HEK293 (cell line): ENCODE results near the gene SFRP4.

Source experiments
- CTCF ChIA-PET: fragments of 350-600 bp; formaldehyde crosslinking; extraction: SDS; loops from one replicate; lab custom pipeline; 2021; ENCODE audit warnings: antibody characterized with exemption; lab: Yijun Ruan, JAX
- POLR2A ChIA-PET: fragments of 300-600 bp; formaldehyde crosslinking; extraction: SDS; loops from one replicate; lab custom pipeline; 2020; ENCODE audit warnings: antibody characterized with exemption, inconsistent platforms; lab: Yijun Ruan, JAX
- H3K27ac ChIP-seq: fragments of 200-500 bp; sonication (Bioruptor generic); 2 replicates; pipeline ENCODE4 v1.5.1; 2014; ENCODE audit warnings: low read depth, low read length, control low read depth, inconsistent platforms; ENCODE audit errors: extremely low read depth
- H3K36me3 ChIP-seq, 2 experiments: fragments of 200-500 bp in 1 of 2; sonication (Bioruptor generic) in 1 of 2; 1 replicate in 1 of 2; 2 replicates in 1 of 2; pipeline ENCODE4 v1.5.1; 2014 to 2017; ENCODE audit warnings: inconsistent platforms in 2 of 2, low read length in 2 of 2; ENCODE audit not compliant: control insufficient read depth in 2 of 2, insufficient read depth in 1 of 2
- H3K4me1 ChIP-seq: fragments of 200-500 bp; sonication (Bioruptor generic); 2 replicates; pipeline ENCODE4 v1.5.1; 2014; ENCODE audit warnings: mild to moderate bottlenecking, low read length, inconsistent platforms; ENCODE audit not compliant: control insufficient read depth, insufficient read depth
- H3K4me3 ChIP-seq: 2 replicates; pipeline ENCODE4 v1.5.1; 2011; ENCODE audit warnings: low read depth, mild to moderate bottlenecking, control low read depth, low read length, moderate library complexity
- H3K9me3 ChIP-seq: fragments of 200-500 bp; sonication (Bioruptor generic); 2 replicates; pipeline ENCODE4 v1.5.1; 2014; ENCODE audit warnings: low read depth, low read length, inconsistent platforms; ENCODE audit not compliant: control insufficient read depth, insufficient read depth
- GFI1B ChIP-seq: fragments of 450-650 bp; formaldehyde crosslinking; IDR thresholded peaks from 2 replicates; pipeline ENCODE4 v1.5.1; 2016; ENCODE audit warnings: missing biosample characterization, missing genetic modification characterization
- KLF10 ChIP-seq: fragments of 450-650 bp; IDR thresholded peaks from 2 replicates; pipeline ENCODE4 v1.5.1; 2018; ENCODE audit warnings: missing biosample characterization, mild to moderate bottlenecking, missing genetic modification characterization
- KLF9 ChIP-seq: fragments of 450-650 bp; formaldehyde crosslinking; IDR thresholded peaks from 2 replicates; pipeline ENCODE4 v1.5.1; 2016; ENCODE audit warnings: missing biosample characterization, missing genetic modification characterization, low read depth
- PATZ1 ChIP-seq: fragments of 450-650 bp; formaldehyde crosslinking; IDR thresholded peaks from 2 replicates; pipeline ENCODE4 v1.5.1; 2016; ENCODE audit warnings: missing biosample characterization, missing genetic modification characterization
- TCF7L2 ChIP-seq: IDR thresholded peaks from 2 replicates; pipeline ENCODE4 v1.6.1; 2011; ENCODE audit warnings: low read depth, mild to moderate bottlenecking, inconsistent platforms, low read length, moderate library complexity, borderline replicate concordance
- ZBTB20 ChIP-seq: fragments of 450-650 bp; formaldehyde crosslinking; IDR thresholded peaks from 2 replicates; pipeline ENCODE4 v1.5.1; 2016; ENCODE audit warnings: missing biosample characterization, missing genetic modification characterization
- ZBTB26 ChIP-seq: fragments of 450-650 bp; formaldehyde crosslinking; optimal IDR thresholded peaks from 2 replicates; pipeline ENCODE3; 2016; ENCODE audit warnings: missing biosample characterization, mild to moderate bottlenecking, missing genetic modification characterization
- ZFP3 ChIP-seq: fragments of 450-650 bp; formaldehyde crosslinking; IDR thresholded peaks from 2 replicates; pipeline ENCODE4 v1.5.1; 2016; ENCODE audit warnings: low read depth, missing biosample characterization, missing genetic modification characterization
- ZFP41 ChIP-seq: fragments of 450-650 bp; formaldehyde crosslinking; IDR thresholded peaks from 2 replicates; pipeline ENCODE4 v1.5.1; 2016; ENCODE audit warnings: missing biosample characterization, missing genetic modification characterization, borderline replicate concordance
- ZNF132 ChIP-seq: fragments of 450-650 bp; formaldehyde crosslinking; IDR thresholded peaks from 2 replicates; pipeline ENCODE4 v1.5.1; 2017; ENCODE audit warnings: missing biosample characterization, missing genetic modification characterization, borderline replicate concordance
- ZNF155 ChIP-seq: fragments of 450-650 bp; formaldehyde crosslinking; IDR thresholded peaks from 2 replicates; pipeline ENCODE4 v1.5.1; 2016; ENCODE audit warnings: missing biosample characterization, missing genetic modification characterization
- ZNF18 ChIP-seq: fragments of 450-650 bp; formaldehyde crosslinking; IDR thresholded peaks from 2 replicates; pipeline ENCODE4 v1.5.1; 2016; ENCODE audit warnings: missing biosample characterization, missing genetic modification characterization
- ZNF202 ChIP-seq: fragments of 450-650 bp; formaldehyde crosslinking; IDR thresholded peaks from 2 replicates; pipeline ENCODE4 v1.5.1; 2016; ENCODE audit warnings: missing biosample characterization, missing genetic modification characterization, borderline replicate concordance
- ZNF223 ChIP-seq: fragments of 450-650 bp; formaldehyde crosslinking; IDR thresholded peaks from 2 replicates; pipeline ENCODE4 v1.5.1; 2016; ENCODE audit warnings: missing biosample characterization, missing genetic modification characterization
- ZNF302 ChIP-seq: fragments of 450-650 bp; formaldehyde crosslinking; IDR thresholded peaks from 2 replicates; pipeline ENCODE4 v1.5.1; 2016; ENCODE audit warnings: missing biosample characterization, missing genetic modification characterization, low read depth
- ZNF341 ChIP-seq: fragments of 450-650 bp; formaldehyde crosslinking; IDR thresholded peaks from 2 replicates; pipeline ENCODE4; 2016; ENCODE audit warnings: low read depth, missing biosample characterization, missing genetic modification characterization
- ZNF366 ChIP-seq: fragments of 450-650 bp; formaldehyde crosslinking; conservative IDR thresholded peaks from 2 replicates; pipeline ENCODE4 v1.5.1; 2016; ENCODE audit warnings: missing biosample characterization, missing genetic modification characterization
- ZNF518A ChIP-seq: fragments of 450-650 bp; formaldehyde crosslinking; conservative IDR thresholded peaks from 2 replicates; pipeline ENCODE4 v1.5.1; 2016; ENCODE audit warnings: low read depth, missing biosample characterization, missing genetic modification characterization
- ZNF558 ChIP-seq: fragments of 450-650 bp; formaldehyde crosslinking; IDR thresholded peaks from 2 replicates; pipeline ENCODE4 v1.5.1; 2016; ENCODE audit warnings: missing biosample characterization, missing genetic modification characterization
- ZNF585B ChIP-seq: fragments of 450-650 bp; formaldehyde crosslinking; IDR thresholded peaks from 2 replicates; pipeline ENCODE4 v1.5.1; 2016; ENCODE audit warnings: missing biosample characterization, missing genetic modification characterization
- ZNF610 ChIP-seq: fragments of 450-650 bp; formaldehyde crosslinking; IDR thresholded peaks from 2 replicates; pipeline ENCODE4 v1.5.1; 2016; ENCODE audit warnings: missing biosample characterization, missing genetic modification characterization, borderline replicate concordance
- ZNF623 ChIP-seq: fragments of 450-650 bp; formaldehyde crosslinking; IDR thresholded peaks from 2 replicates; pipeline ENCODE4 v1.5.1; 2016; ENCODE audit warnings: missing biosample characterization, missing genetic modification characterization
- ZNF639 ChIP-seq: fragments of 450-650 bp; formaldehyde crosslinking; IDR thresholded peaks from 2 replicates; pipeline ENCODE4 v1.5.1; 2016; ENCODE audit warnings: missing biosample characterization, missing genetic modification characterization
- ZNF664 ChIP-seq: fragments of 450-650 bp; formaldehyde crosslinking; IDR thresholded peaks from 2 replicates; pipeline ENCODE4 v1.5.1; 2016; ENCODE audit warnings: missing biosample characterization, missing genetic modification characterization
- ZNF776 ChIP-seq: fragments of 450-650 bp; formaldehyde crosslinking; IDR thresholded peaks from 2 replicates; pipeline ENCODE4 v1.5.0; 2017; ENCODE audit warnings: missing biosample characterization, missing genetic modification characterization, borderline replicate concordance
- ZNF777 ChIP-seq: fragments of 450-650 bp; formaldehyde crosslinking; IDR thresholded peaks from 2 replicates; pipeline ENCODE4 v1.5.1; 2017; ENCODE audit warnings: missing biosample characterization, missing genetic modification characterization, borderline replicate concordance

The SFRP4 gene

GRCh38 chr7:37920849-37921805 lies 4.5 kb upstream of the SFRP4 start:
- H3K9me3 ChIP-seq = no peaks in the 10 kb centered on the region
- peak overlapping the region; percentile 81; the same call in 1 of the 2 replicates for H3K27ac ChIP-seq
- no peaks in the 10 kb centered on the region for H3K4me1 ChIP-seq
- ChIA-PET CTCF (interaction anchor here (0.6 to 0.9 kb wide), 3 partner anchors 121 to 426 kb away, joined by 3 to 5 read pairs (median 3); no protein-coding TSS in a partner anchor), POLR2A (interaction anchor here (0.6 kb wide), 2 partner anchors 257 to 827 kb away, joined by 3 read pairs; partner anchors contain the start of gene STARD3NL)
- peak overlapping the region; percentile 56 for H3K4me3 ChIP-seq
- no peaks in the 10 kb centered on the region for H3K36me3 ChIP-seq
- no peak for TF ChIP-seq ZNF585B (tag by site-specific recombination)
- no peak for TF ChIP-seq GFI1B (tag by site-specific recombination)
- TF ChIP-seq ZNF223 (tag by site-specific recombination) = no peak
- TF ChIP-seq ZNF777 (tag by site-specific recombination) = no peak
- TF ChIP-seq ZNF518A (tag by site-specific recombination) = no peak
- no peak for TF ChIP-seq ZNF639 (tag by site-specific recombination)
- no peak for TF ChIP-seq ZNF664 (tag by site-specific recombination)
- TF ChIP-seq ZBTB26 = peak; percentile 85
- TF ChIP-seq ZNF341 = peak; percentile 98
- TF ChIP-seq ZFP41 (tag by site-specific recombination) = no peak
- no peak for TF ChIP-seq ZNF202
- no peak for TF ChIP-seq ZFP3
- no peak for TF ChIP-seq ZNF623
- no peak for TF ChIP-seq ZNF155 (tag by site-specific recombination)
- TF ChIP-seq ZNF18 (tag by site-specific recombination) = no peak
- TF ChIP-seq KLF10 (tag by site-specific recombination) = no peak
- no peak for TF ChIP-seq ZNF558
- TF ChIP-seq ZNF132 (tag by site-specific recombination) = no peak
- no peak for TF ChIP-seq TCF7L2
- 0 out of 2 replicates have a peak, but pooled peaks have one; percentile 20 for TF ChIP-seq KLF9 (tag by site-specific recombination)
- peak; percentile 68 for TF ChIP-seq PATZ1
- TF ChIP-seq ZNF366 (tag by site-specific recombination) = no peak
- peak; percentile 65 for TF ChIP-seq ZBTB20 (tag by site-specific recombination)
- TF ChIP-seq ZNF610 = no peak
- no peak for TF ChIP-seq ZNF302
- no peak for TF ChIP-seq ZNF776
